Coronary artery (tissue), 2 donors: ENCODE results near the gene MAML3.

Source experiments
- DNase-seq: peaks from one replicate; pipeline ENCODE4 v3.0.0-alpha.2; 2017; ENCODE audit warnings: low spot score
- H3K27ac ChIP-seq, 2 donors: fragments of 200-600 bp; sonication (generic); one replicate each; pipeline ENCODE4 v1.5.1; 2016 to 2019
- H3K4me3 ChIP-seq: fragments of 200-600 bp; sonication (generic); 2 replicates; pipeline ENCODE4 v1.5.1; 2016; ENCODE audit warnings: mild to moderate bottlenecking, moderate library complexity
- TF ChIP-seq, protein P1 (sequence below): fragments of 200-600 bp; sonication (generic); IDR thresholded peaks from one replicate; pipeline ENCODE4 v1.5.1; 2019; ENCODE audit warnings: antibody characterized with exemption

The MAML3 gene

DNA sequence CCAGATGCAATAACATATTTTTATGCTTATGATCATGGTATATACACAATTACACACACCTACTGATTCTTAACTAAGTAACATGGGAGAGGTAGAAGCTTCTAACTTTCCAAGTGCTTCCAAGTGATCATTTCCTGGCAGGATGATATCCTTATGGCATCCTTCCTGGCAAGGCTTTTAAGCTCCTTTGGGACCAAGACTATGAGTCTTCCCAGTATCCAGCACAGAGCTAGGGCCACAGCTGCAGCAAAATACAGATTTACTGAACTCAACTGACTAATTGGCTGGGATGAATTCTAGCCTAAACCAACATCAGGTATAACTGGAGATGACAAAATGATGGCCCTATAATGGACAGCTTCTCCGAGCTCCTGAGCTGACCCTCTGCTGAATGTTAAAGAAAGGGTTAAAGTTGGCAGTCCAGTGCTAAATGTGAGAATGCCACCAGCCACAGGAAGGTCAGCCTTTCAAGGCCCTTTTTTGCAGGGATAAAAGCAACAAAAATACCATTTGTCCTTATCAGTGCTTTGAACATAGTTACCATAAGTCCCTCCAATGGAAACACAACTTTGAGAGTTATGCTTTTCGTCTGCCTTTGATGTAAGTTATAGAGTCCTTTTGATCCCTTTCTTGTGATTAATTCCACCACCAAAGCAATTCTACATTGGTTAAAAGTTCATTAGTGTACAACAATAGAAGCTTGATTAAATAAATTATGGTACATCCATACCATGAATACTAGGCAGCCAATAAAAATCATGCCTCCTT, 415.0 kb downstream of the MAML3 start:
- DNase-seq = no peak
- TF ChIP-seq, protein P1, sequence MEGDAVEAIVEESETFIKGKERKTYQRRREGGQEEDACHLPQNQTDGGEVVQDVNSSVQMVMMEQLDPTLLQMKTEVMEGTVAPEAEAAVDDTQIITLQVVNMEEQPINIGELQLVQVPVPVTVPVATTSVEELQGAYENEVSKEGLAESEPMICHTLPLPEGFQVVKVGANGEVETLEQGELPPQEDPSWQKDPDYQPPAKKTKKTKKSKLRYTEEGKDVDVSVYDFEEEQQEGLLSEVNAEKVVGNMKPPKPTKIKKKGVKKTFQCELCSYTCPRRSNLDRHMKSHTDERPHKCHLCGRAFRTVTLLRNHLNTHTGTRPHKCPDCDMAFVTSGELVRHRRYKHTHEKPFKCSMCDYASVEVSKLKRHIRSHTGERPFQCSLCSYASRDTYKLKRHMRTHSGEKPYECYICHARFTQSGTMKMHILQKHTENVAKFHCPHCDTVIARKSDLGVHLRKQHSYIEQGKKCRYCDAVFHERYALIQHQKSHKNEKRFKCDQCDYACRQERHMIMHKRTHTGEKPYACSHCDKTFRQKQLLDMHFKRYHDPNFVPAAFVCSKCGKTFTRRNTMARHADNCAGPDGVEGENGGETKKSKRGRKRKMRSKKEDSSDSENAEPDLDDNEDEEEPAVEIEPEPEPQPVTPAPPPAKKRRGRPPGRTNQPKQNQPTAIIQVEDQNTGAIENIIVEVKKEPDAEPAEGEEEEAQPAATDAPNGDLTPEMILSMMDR = no peak
- Histone ChIP-seq H3K27ac (peak overlapping the region in 1 of 2 donors; percentile 63), H3K4me3 (no peak overlapping the region)

DNA sequence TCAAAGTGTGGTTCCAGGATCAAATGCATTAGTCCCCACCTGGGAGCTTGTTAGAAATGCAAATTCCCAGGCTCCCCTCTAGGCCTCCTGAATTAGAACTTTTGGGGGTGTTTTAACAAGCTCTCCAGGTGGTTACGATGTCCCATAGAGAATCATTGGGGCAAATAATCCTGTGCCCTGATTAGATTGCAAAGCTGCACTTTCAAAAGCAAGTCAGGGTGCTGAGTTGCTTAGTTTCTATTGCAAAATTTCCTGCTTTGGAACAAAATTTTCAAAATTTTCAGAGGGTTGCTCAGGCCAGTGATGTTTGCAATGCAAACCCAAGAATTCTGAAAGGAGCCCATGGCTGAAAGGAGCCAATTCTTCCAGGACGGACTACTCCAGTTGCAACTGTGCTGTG, 417.3 kb downstream of the MAML3 start:
- DNase-seq = no peak
- Histone ChIP-seq H3K4me3 (no peak overlapping the region), H3K27ac (peak overlapping the region; percentile 84 to 87)
- TF ChIP-seq, protein P1 = no peak

DNA sequence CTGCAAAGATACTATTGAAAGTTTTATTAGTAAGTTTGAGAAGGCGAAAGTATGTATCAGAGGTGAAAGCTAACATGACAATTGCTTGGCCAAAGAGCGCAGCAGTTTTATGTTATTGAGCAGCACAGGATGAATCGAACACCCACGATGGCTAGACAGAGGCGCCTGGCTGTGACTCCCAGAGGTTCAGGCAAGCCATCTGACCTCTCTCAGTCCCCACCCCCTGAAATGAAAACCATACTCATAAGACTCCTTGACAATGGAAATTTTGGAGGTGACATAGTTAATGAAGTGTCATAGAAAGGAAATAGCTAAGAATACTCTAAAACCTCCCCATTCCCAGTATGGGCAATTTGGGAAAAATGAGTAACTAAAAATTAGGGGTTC, 417.7 kb downstream of the MAML3 start:
- TF ChIP-seq, protein P1 = no peak
- Histone ChIP-seq H3K27ac (peak overlapping the region; percentile 84 to 87), H3K4me3 (no peak overlapping the region)
- no peak for DNase-seq

DNA sequence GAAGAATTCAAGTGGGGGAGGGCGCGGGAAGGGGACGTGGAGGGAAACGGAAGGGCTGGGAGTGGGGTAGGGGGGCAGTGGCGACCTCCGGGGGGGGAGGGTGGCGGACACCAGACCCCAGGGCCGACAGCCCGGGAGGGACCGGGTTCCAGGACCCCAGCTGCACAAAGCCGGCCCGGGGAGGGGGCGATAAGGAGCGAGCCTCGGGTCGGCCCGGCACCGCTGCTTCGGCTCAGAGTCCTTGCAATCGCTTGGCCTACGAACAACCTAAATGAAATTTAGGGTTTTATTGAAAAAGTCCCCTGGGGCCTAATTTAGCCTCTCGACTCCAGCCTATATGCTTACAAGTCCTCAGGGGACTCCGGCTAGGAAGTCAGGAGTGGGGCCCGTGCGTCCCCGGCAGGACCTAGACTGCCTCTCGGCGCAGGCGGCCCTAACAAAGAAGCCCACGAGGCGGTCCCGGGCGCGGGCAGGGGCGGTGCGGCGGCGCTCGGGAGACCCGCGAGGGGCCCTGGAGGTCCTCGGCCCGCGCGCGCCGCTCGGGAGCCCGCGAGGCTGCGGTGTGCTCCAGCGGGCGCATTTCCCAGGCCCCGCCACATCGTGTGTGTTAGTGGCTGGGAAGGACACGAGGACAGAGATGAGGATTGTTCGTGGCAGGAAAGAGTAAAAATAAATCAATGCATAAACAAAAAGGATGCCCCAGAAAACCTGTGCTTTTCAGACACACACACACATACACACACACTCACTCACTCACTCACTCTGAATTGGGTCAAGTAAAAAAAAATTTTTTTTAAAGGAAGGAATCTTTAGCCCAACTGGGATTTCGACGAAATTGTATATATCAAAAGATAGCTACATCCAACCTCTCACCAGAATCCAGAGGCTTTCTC, 418.4 kb downstream of the MAML3 start:
- Histone ChIP-seq H3K27ac (peak overlapping the region; percentile 84 to 87), H3K4me3 (peak overlapping the region; percentile 74)
- DNase-seq = no peak
- TF ChIP-seq, protein P1 = no peak

DNA sequence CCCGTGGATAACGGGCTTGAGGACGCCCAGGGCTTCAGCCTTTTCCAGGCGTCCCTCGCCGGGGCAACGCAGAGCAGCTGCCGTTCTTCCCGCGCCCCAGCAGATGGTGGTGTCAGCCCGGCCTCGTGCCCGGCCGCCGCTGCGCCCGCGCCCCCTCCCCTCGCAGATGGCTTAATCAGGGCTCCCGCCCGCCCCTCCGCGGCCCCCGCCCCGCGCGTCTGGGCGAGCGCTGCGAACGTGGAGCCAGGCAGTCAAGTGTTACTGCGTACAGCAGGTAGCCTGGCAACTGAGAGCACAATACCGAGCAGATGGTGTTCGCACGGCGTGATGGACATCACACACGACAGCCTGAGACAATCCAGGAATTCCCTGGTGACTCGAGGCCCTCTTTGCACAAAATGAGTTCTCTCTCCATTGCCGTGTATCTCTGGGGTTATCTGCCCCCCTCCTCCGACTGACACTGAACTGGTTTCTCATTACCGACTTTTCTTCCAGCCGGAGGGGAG, 419.1 kb downstream of the MAML3 start:
- TF ChIP-seq, protein P1 = peak; percentile 86
- peak; percentile 92 for DNase-seq
- Histone ChIP-seq H3K27ac (peak overlapping the region; percentile 84 to 87), H3K4me3 (peak overlapping the region; percentile 74)

DNA sequence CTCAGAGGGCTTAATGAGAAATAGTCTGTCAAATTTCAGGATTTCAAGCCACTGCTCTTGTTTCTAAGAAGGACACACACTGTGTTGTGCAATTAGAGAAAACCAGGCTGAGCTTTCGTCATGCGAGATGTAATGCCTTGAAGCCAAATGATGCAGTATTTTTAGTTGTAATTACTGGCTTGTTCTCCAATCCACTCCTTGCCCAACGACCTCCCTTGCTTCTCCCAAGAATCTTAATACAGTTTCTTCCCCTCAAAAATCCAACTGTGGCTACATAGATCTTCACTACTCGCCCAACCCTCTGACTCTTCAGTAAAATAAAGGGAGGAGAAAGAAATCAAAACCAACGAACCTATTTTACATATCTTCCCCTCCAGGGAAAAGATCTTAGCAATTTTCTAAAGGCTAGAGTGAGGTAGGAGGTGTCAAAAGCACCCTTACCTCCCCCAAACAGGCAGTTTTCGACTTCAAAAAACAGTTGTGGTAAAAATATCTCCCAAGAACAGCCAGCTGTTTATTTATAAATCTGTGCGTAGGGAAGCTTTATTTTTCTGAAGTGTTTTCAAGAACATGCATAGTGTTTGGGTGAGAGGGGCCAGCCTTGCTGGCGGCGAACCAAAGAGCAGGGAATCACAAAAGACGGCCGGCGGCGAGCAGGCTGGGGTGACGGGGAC, 419.6 kb downstream of the MAML3 start:
- TF ChIP-seq, protein P1 = no peak
- Histone ChIP-seq H3K4me3 (peak overlapping the region; percentile 74), H3K27ac (peak overlapping the region; percentile 84 to 87)
- DNase-seq = no peak
